Osteoblast (primary cell): Measurements from ENCODE around the gene SYT12. TPM values are rescaled to one million over a fixed set of nuclear protein-coding genes. Genes with fewer than 3 reads are reported as not detected.

Experiments
- DNase-seq: peaks from one replicate; pipeline ENCODE4 v3.0.0; 2011; ENCODE audit warnings: low spot score, mixed read lengths; ENCODE audit not compliant: insufficient read length; ENCODE audit errors: missing footprints
- H2AFZ ChIP-seq: 2 replicates; pipeline ENCODE4 v1.6.0; 2011; ENCODE audit warnings: mild to moderate bottlenecking, low read length
- H3K27ac ChIP-seq: 2 replicates; pipeline ENCODE4 v1.5.1; 2011; ENCODE audit warnings: mild to moderate bottlenecking, low read depth, low read length, moderate library complexity
- H3K27me3 ChIP-seq: 2 replicates; pipeline ENCODE4 v1.6.0; 2012; ENCODE audit warnings: mild to moderate bottlenecking, control low read depth, inconsistent platforms, low read length, moderate library complexity; ENCODE audit not compliant: insufficient read depth
- H3K36me3 ChIP-seq: 2 replicates; pipeline ENCODE4 v1.5.1; 2011; ENCODE audit warnings: mild to moderate bottlenecking, low read length, control low read depth, moderate library complexity; ENCODE audit not compliant: insufficient read depth
- H3K4me1 ChIP-seq: 2 replicates; pipeline ENCODE4 v1.5.1; 2011; ENCODE audit warnings: mild to moderate bottlenecking, low read length, control low read depth, moderate library complexity; ENCODE audit not compliant: insufficient read depth
- H3K4me2 ChIP-seq: 2 replicates; pipeline ENCODE4 v1.6.0; 2011; ENCODE audit warnings: mild to moderate bottlenecking, low read length; ENCODE audit not compliant: insufficient read depth
- H3K4me3 ChIP-seq: fragments of 200-600 bp; sonication (generic); 3 replicates; pipeline ENCODE4 v1.5.1; 2012; ENCODE audit warnings: mild to moderate bottlenecking, low read length, inconsistent platforms; ENCODE audit not compliant: insufficient read depth
- H3K79me2 ChIP-seq: 2 replicates; pipeline ENCODE4 v1.6.0; 2012; ENCODE audit warnings: mild to moderate bottlenecking, low read length, control low read depth, inconsistent platforms; ENCODE audit not compliant: insufficient read depth
- H3K9me3 ChIP-seq: 2 replicates; pipeline ENCODE4 v1.5.1; 2011; ENCODE audit warnings: low read depth, low read length, control low read depth
- H4K20me1 ChIP-seq: 2 replicates; pipeline ENCODE4 v1.6.0; 2012; ENCODE audit warnings: mild to moderate bottlenecking, low read length, control low read depth; ENCODE audit not compliant: insufficient read depth
- CTCF ChIP-seq: IDR thresholded peaks from 2 replicates; pipeline ENCODE4 v1.5.1; 2011; ENCODE audit warnings: mild to moderate bottlenecking, low read depth, low read length, moderate library complexity; ENCODE audit errors: extremely low read depth
- total RNA-seq: library from RNA; depleted of rRNA; stranded (reverse); fragments of >200 nt; gene quantifications from 2 replicates; pipeline ENCODE4 v1.2.3, GENCODE V29; 2012

SYT12 gene
- total RNA-seq, 1 donor = 4.0 TPM

- H2AFZ ChIP-seq = no peak overlapping the region
- peak; percentile 57 for DNase-seq
Observed at GRCh38 chr11:67072295-67072694, 49.4 kb downstream of the SYT12 start.

GRCh38 chr11:67073908-67074307 is 51.0 kb downstream of the SYT12 start:
- TF ChIP-seq CTCF = no peak
- H3K4me1 ChIP-seq = peaks cover 8% of the 10 kb centered on the region
- H3K27ac ChIP-seq = no peak overlapping the region
- peak; percentile 5 for DNase-seq
- no peaks in the 10 kb centered on the region for H3K79me2 ChIP-seq
- no peaks in the 10 kb centered on the region for H3K27me3 ChIP-seq
- H3K4me2 ChIP-seq = no peak overlapping the region
- H3K9me3 ChIP-seq = no peaks in the 10 kb centered on the region
- H3K4me3 ChIP-seq = no peak overlapping the region
- no peak overlapping the region for H2AFZ ChIP-seq
- H4K20me1 ChIP-seq = no peaks in the 10 kb centered on the region
- no peaks in the 10 kb centered on the region for H3K36me3 ChIP-seq

More at GRCh38 chr11:67072295-67072694, 49.4 kb downstream of the SYT12 start:
- no peaks in the 10 kb centered on the region for H3K27me3 ChIP-seq
- no peaks in the 10 kb centered on the region for H4K20me1 ChIP-seq
- H3K9me3 ChIP-seq = no peaks in the 10 kb centered on the region
- no peak for TF ChIP-seq CTCF
- H3K79me2 ChIP-seq = no peaks in the 10 kb centered on the region
- no peak overlapping the region for H3K27ac ChIP-seq
- H3K4me3 ChIP-seq = no peak overlapping the region
- no peaks in the 10 kb centered on the region for H3K36me3 ChIP-seq
- H3K4me1 ChIP-seq = no peaks in the 10 kb centered on the region
- H3K4me2 ChIP-seq = no peak overlapping the region

- Histone ChIP-seq H2AFZ (no peak overlapping the region), H3K4me1 (peaks cover 8% of the 10 kb centered on the region), H3K4me3 (no peak overlapping the region), H3K79me2 (no peaks in the 10 kb centered on the region), H4K20me1 (no peaks in the 10 kb centered on the region), H3K9me3 (no peaks in the 10 kb centered on the region), H3K36me3 (no peaks in the 10 kb centered on the region), H3K4me2 (no peak overlapping the region), H3K27ac (no peak overlapping the region), H3K27me3 (no peaks in the 10 kb centered on the region)
- TF ChIP-seq CTCF = no peak
- DNase-seq = no peak
Observed at GRCh38 chr11:67076202-67076601, 53.3 kb downstream of the SYT12 start.

- peak; percentile 44 for DNase-seq
- Histone ChIP-seq H3K9me3 (no peaks in the 10 kb centered on the region), H3K27ac (no peak overlapping the region)
Observed at GRCh38 chr11:67079065-67079705, 56.3 kb downstream of the SYT12 start.

More at GRCh38 chr11:67079065-67079705, 56.3 kb downstream of the SYT12 start:
- Histone ChIP-seq H3K27me3 (no peaks in the 10 kb centered on the region), H3K4me3 (no peak overlapping the region), H3K4me2 (no peak overlapping the region), H3K79me2 (no peaks in the 10 kb centered on the region), H2AFZ (no peak overlapping the region), H3K36me3 (no peaks in the 10 kb centered on the region), H3K4me1 (peaks cover 16% of the 10 kb centered on the region), H4K20me1 (no peaks in the 10 kb centered on the region)
- no peak for TF ChIP-seq CTCF
